ENCODE results near the gene SNTG2. TPM values are rescaled to one million over a fixed set of nuclear protein-coding genes. Genes with fewer than 3 reads are reported as not detected.

SNTG2 gene
- total RNA-seq, 6 experiments from 2014 or later, result not detected

DNA sequence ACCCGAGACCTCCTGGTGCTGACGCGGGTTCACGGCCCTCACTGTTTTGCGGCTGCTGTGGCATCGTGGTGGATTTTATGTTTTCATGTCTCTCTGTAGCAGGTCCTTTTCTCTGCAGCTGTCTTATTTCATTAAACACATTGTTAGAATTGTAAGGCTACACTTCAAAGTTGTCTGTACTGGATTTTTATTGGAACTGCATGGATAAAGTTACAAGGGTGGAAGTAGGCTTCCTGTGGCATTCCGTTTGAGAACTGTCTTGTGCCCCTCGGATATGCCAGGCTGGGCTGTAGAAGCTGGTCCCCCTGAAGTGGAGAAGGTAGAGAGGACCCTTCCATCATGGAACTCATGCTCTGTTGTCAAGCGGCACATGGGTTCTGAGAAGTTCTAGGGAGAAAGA, 127.3 kb downstream of the SNTG2 start:
- TF ChIP-seq, protein P1, sequence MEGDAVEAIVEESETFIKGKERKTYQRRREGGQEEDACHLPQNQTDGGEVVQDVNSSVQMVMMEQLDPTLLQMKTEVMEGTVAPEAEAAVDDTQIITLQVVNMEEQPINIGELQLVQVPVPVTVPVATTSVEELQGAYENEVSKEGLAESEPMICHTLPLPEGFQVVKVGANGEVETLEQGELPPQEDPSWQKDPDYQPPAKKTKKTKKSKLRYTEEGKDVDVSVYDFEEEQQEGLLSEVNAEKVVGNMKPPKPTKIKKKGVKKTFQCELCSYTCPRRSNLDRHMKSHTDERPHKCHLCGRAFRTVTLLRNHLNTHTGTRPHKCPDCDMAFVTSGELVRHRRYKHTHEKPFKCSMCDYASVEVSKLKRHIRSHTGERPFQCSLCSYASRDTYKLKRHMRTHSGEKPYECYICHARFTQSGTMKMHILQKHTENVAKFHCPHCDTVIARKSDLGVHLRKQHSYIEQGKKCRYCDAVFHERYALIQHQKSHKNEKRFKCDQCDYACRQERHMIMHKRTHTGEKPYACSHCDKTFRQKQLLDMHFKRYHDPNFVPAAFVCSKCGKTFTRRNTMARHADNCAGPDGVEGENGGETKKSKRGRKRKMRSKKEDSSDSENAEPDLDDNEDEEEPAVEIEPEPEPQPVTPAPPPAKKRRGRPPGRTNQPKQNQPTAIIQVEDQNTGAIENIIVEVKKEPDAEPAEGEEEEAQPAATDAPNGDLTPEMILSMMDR (IDR thresholded peaks at IDR 0.05), result no peak
- TF ChIP-seq POLR2A (IDR thresholded peaks at IDR 0.05), result no peak
- WGBS (ENCODE audit: insufficient coverage, low coverage, low lambda C conversion rate, missing lambda C conversion rate), result 72% methylated on average over 9 of the region's 9 CpGs
- H3K27me3 ChIP-seq, result no peaks in the 10 kb centered on the region
- ATAC-seq (no peak), DNase-seq (no peak)
- intact Hi-C loops (cut with DNase I), result no loop called here
- H3K4me3 ChIP-seq, result no peak overlapping the region
- H3K27ac ChIP-seq, result no peak overlapping the region
- H3K9me3 ChIP-seq, result no peaks in the 10 kb centered on the region
- H3K36me3 ChIP-seq, result no peaks in the 10 kb centered on the region
- H3K4me1 ChIP-seq, result no peaks in the 10 kb centered on the region

DNA sequence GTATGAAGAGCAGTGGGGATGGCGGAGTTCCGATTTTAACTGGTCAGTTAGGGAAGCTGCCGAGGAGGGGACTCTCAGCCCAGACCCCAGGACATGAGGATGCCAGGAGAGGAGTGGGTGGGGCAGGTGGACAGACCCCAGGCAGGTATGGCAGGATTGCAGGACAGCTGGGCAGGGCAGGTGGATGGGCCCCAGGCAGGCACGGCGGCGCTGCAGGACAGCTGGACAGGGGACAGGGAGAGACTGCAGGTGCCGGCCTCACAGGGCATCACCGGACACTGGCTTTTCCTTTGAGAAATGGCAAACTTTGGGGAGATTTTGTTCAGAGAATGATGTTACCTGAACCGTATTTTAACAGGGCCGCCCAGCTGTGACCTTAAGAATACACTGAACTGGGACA, 127.7 kb downstream of the SNTG2 start:
- DNase-seq (no peak), ATAC-seq (no peak)
- TF ChIP-seq, protein P1 (IDR thresholded peaks at IDR 0.05), result no peak
- TF ChIP-seq POLR2A (IDR thresholded peaks at IDR 0.05), result no peak
- WGBS (ENCODE audit: insufficient coverage, low coverage, low lambda C conversion rate, missing lambda C conversion rate), result 62% methylated on average over 7 of the region's 10 CpGs
- H3K36me3 ChIP-seq, result no peaks in the 10 kb centered on the region
- no peak overlapping the region for H3K4me3 ChIP-seq
- intact Hi-C loops (cut with DNase I), result no loop called here
- no peaks in the 10 kb centered on the region for H3K27me3 ChIP-seq
- H3K27ac ChIP-seq, result no peak overlapping the region
- H3K9me3 ChIP-seq, result no peaks in the 10 kb centered on the region
- H3K4me1 ChIP-seq, result no peaks in the 10 kb centered on the region

DNA sequence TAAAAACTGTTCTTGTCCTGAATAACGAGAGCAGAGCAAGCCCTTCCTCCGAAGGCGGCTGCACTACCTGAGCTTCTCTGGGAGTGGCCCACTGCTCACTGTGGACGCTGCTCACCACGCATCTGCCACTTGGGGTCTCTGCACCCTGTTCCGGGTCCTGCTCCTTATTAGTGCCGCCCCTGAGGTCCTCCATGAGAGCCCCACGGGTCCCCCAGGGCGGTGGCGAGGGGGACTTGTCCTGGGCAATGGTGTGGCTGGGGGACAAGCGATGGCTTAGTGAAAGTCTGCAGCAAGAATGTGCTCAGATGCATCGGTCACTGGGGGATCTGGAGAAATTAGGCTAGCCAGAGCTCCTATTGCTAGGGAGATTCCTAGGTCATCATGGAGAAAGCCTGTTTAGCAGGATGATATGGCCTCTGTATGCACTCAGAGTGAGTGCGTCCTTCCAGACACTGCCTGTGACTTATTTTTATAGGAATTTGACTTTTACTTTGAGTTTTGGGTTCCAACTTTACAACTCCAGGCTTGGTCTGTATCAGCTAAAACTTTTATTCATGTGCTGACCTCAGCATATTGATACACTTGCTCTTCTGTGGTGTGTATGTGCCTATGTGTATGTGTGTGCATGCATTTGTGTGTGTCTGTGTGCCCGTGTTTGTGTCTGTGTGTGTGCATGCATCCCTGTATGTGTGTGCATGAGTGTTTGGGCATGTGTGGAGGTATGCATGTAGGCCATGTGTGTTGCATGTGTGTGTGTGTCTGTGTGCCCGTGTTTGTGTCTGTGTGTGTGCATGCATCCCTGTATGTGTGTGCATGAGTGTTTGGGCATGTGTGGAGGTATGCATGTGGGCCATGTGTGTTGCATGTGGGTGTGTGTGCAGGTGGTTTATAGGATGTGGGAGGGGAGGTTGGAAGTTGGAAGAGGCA, 129.5 kb downstream of the SNTG2 start:
- Histone ChIP-seq H3K4me1 (no peaks in the 10 kb centered on the region), H3K36me3 (no peaks in the 10 kb centered on the region), H3K27ac (no peak overlapping the region), H3K27me3 (no peaks in the 10 kb centered on the region), H3K9me3 (no peaks in the 10 kb centered on the region), H3K4me3 (no peak overlapping the region)
- no peak for DNase-seq
- TF ChIP-seq, protein P1 (IDR thresholded peaks at IDR 0.05), result no peak
- no peak for TF ChIP-seq POLR2A (IDR thresholded peaks at IDR 0.05)
- intact Hi-C loops (cut with DNase I), result no loop called here
- ATAC-seq, result no peak
- WGBS (ENCODE audit: insufficient coverage, low coverage, low lambda C conversion rate, missing lambda C conversion rate), result 50% methylated on average over 8 of the region's 15 CpGs

DNA sequence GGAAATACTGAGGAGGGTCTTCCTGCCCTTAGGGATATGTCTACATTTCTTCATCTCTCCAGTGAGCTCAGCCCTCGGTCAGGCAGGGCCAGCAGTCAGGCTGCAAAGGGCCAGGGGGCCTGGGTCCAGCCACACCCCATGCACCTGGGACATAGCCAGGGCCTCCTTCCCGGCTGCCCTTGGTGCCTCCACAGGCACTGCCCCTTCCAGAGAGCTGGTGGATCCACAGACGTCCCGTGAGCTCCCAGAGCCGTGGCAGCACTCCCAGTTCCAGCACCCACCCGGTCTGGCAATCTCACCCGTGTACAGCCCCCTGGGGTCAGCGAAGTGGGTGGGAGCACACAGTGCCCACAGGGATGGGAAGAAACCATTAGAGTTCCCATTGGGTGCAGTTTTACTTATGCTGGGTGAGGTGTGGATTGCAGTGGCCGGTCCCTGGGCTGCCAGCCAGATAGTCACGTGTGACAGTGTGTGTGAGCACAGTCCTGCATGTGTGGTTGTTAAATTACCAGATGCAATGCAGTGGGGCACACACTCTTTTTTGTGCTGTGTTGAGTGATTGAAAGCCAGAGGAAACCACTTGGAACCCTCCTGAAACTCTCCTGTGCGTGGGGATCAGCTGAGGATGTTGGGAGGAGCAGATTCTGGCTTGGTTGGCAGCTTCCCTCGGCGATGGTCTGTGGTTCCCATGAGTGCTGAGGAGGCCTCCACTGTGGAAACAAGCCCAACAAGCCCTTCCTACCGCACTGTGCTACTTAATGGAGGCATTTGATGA, 131.0 kb downstream of the SNTG2 start:
- WGBS (ENCODE audit: insufficient coverage, low coverage, low lambda C conversion rate, missing lambda C conversion rate), result 28% methylated on average over 5 of the region's 14 CpGs
- Histone ChIP-seq H3K36me3 (no peaks in the 10 kb centered on the region), H3K9me3 (no peaks in the 10 kb centered on the region), H3K27me3 (no peaks in the 10 kb centered on the region), H3K4me3 (no peak overlapping the region), H3K27ac (no peak overlapping the region), H3K4me1 (no peaks in the 10 kb centered on the region)
- intact Hi-C loops (cut with DNase I), result no loop called here
- TF ChIP-seq POLR2A (IDR thresholded peaks at IDR 0.05), result no peak
- TF ChIP-seq, protein P1 (IDR thresholded peaks at IDR 0.05), result no peak
- peak in 1 of 4 donors; percentile 24 for ATAC-seq
- DNase-seq, result no peak
